GM21723 (cell line): ENCODE measurements around the gene SCGB1D4.
"Not testable (repeated sequence)": the region's sequence is repeated elsewhere in the genome, so short reads cannot be mapped to it uniquely, and the experiment has no call there.

Experiments used
- ATAC-seq: cut with Tn5 transposase; IDR thresholded peaks from one replicate; pipeline ENCODE4 v1.9.1; 2021; ENCODE audit warnings: mild to moderate bottlenecking, moderate library complexity; ENCODE audit not compliant: unreplicated experiment

Gene SCGB1D4, protein sequence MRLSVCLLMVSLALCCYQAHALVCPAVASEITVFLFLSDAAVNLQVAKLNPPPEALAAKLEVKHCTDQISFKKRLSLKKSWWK

DNA sequence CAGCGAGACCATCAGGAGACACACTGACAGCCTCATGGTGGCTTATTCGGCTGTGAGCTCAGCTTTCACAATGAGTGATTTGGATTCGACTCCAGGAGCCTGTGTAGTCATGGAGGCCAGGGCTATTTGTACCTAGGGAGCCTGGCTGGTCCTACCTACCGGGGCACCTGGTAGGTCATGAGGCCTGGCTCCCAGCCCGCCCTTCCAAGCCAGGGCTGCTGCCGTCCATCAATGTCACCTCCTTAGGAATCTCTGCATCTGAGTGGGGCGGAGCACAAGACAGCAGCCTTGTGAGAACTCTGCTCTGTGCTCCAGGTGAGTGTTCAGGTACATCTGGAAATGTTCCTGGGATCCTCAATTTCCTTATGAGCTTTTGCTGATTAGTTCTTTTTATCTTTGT, at the start of gene SCGB1D4:
TSS of gene SCGB1D4 (minus strand) at position 101 of the 400 bp plus-strand sequence. CDS start at position 36, 65 bp downstream.
- no peak for ATAC-seq

DNA sequence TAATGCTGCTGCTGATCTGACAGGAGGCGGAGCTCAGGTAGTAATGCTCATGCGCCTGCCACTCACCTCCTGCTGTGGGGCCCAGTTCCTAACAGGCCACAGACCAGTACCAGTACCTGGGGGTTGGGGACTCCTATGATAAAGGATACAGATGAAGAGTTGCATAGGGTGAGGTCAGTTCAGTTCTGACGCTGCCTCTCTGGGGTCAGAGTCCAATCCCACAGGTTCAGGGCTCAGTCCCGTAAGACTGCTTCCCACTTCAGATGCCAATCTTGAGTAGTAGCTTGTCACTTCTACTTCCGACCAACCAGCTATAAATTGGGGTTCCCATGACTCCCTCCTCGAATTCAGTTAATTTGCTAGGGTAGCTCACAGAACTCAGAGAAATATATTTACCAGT, 47.0 kb upstream of the SCGB1D4 start:
- no peak for ATAC-seq

DNA sequence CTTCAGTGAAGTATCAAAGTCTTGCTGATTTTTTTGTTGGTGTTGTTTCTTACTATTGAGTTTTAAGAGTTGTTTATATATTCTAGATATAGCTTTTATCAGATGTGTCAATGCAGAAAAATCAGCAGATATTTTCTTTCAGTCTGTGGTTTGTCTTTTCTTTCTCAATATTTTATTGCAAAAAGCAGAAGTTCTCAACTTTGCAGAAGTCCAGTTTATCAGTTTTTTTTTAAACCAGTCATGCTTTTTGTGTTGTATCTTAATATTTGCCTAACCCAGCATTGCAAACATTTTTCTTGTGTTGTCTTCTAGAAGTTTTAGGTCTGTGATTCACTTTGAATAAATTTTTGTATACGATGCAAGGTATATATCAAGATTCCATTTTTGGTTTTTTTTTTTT, 45.3 kb upstream of the SCGB1D4 start:
- ATAC-seq: no peak

DNA sequence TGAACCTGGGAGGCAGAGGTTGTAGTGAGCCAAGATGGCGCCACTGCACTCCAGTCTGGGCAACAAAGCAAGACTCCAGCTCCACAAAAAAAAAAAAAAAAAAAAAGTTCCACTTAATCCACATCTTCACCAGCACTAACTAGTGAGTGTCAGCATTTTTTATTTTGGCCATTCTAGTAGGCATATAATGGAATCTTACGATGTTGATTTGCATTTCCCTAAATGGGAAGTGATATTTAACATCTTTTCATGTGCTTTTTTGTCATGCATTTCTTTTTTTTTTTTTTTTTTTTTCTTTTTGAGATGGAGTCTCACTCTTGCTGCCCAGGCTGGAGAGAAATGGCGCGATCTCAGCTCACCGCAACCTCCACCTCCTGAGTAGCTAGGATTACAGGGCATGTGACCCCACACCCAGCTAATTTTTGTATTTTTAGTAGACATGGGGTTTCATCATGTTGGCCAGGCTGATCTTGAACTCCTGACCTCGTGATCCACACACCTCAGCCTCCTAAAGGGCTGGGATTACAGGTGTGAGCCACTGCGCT, 44.8 kb upstream of the SCGB1D4 start:
- not testable (repeated sequence) for ATAC-seq

DNA sequence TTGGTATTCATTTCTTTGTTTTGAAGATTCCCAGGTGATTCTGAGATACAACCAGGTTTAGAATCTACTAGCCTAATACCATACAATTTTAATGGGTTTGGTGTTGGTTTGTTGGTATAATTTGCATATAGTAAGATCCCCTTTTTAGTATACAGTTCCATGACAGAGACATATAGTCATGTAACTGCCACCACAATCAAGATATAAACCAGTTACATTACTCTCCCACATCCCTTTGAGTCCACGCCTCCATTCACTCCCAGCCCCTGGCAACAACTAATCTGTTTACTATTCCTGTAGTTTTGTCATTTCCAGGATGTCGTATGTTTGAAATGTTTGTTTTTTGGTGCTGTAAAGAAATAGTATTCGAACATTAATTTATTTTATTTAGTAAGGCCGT, 42.7 kb upstream of the SCGB1D4 start:
- no peak for ATAC-seq

DNA sequence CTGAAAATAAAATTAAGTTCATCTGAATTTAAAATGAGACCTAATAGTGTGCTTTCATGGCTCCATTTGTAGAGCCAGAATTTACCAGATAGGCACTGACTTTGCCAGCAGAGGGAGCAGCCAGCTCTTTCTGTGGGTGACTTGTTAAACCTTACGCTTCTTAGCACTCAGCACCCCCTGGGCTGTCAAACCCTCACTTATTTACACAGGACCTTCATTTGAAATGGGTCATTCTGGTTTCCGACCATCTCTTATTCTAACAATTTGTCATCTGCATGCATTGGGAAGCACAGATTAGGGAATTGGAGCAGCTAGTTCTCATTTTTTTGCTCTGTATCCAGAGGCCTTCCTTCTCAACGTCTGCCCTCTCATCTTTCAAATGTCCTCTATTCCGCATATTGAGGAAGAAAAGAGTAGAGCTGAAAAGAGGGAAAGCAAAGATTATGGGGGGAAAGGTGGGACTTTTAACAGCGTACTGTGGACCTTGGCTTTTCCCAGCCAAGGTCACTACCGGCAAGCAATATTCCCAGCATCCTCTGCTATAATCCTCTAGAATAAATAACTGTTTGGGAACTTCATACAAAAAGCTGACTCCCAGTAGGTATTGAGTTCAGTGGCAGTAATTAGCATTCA, 41.5 kb upstream of the SCGB1D4 start:
- ATAC-seq: no peak

DNA sequence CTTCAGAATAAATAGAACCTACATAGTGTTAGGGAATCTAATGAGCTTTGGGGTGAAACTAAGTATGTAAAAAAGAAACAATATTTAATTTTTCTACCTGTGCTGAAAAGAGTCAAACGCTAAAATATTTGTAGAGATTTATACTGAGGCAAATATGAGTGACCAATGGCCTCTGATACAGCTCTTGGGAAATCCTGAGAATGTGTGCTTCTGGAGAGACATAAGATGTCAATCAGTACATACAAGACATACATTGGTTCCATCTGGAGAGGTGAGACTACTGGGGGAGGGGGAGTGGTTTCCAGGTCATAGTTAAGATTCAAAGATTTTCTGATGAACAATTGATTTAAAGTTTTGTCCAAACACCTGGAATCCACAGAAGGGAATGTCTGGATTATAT, 39.3 kb upstream of the SCGB1D4 start:
- no peak for ATAC-seq

DNA sequence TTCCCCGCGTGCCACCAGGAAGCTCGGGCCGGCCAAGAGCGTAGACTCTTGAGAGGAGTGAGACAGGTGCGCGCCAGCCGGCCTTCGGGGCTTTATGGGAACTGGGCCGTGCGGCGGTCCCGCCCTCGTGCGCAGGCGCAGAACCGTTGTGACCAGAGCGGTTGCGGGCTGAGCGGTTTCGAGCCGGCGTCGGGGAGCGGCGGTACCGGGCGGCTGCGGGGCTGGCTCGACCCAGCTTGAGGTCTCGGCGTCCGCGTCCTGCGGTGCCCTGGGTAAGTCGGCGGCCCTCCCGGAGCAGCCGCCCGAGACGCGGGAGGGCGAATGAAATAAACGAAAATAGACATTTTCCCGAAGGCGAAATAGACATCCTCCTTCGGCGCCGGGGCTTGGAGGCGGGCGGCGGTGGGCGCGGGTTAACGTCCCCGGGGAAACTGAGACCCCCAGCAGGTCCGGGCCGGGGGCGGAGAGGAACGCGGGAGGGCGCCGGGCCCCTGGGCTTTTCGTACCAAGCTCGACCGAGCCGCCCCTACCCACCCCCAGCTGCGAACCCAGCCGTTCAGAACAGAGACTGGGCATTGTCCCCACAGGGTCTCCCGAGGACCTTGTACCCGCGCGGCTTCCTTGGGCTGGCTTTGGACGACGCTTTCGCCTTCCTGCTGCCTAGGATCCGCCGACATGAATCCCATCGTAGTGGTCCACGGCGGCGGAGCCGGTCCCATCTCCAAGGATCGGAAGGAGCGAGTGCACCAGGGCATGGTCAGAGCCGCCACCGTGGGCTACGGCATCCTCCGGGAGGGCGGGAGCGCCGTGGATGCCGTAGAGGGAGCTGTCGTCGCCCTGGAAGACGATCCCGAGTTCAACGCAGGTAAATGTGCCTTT, 38.7 kb upstream of the SCGB1D4 start, which contains the start of gene ASRGL1:
TSS of gene ASRGL1 (plus strand) at position 146 of the 879 bp plus-strand sequence. CDS start at position 676, 530 bp downstream.
- peak; percentile 67 for ATAC-seq

DNA sequence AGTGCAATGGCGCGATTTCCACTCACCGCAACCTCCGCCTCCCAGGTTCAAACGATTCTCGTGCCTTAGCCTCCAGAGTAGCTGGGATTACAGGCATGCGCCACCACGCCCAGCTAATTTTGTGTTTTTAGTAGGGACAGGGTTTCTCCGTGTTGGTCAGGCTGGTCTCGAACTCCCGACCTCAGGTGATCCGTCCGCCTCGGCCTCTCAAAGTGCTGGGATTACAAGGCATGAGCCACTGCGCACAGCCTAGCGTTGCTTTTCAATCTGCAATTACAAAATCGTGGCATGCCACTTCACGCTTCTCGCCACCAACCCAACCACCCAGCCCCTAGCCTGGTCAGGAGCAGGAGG, 38.1 kb upstream of the SCGB1D4 start:
- ATAC-seq: not testable (repeated sequence)

DNA sequence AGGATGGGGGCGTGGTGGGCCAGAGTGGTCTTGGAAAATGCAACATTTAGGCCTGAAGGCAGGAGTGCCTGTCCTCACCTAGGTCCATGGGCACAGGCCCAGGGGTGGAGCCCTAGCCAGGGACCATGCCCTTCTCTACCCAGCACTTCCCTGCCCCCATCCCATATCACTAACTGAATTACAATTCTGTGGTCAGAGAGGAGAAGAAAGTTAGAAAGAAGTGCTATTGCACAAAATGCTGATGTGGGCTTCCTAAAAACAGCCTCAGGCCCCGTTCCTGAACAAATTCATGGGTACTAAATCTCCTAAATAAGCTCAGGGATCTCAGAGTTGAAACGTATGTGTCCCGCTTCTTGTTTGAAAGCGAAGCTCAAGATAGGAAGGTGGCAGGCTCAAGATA, 34.9 kb upstream of the SCGB1D4 start:
- no peak for ATAC-seq

DNA sequence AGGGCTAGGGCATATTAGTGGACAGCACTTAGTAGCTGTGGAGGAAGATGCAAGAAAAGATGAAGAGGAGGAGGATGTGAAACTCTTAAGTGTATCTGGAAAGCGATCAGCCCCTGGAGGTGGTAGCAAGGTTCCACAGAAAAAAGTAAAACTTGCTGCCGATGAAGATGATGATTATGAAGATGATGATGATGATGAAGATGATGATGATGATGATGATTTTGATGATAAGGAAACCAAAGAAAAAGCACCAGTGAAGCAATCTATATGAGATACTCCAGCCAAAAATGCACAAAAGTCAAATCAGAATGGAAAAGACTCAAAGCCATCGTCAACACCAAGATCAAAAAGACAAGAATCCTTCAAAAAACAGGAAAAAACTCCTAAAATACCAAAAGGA, 32.4 kb upstream of the SCGB1D4 start:
- not testable (repeated sequence) for ATAC-seq

DNA sequence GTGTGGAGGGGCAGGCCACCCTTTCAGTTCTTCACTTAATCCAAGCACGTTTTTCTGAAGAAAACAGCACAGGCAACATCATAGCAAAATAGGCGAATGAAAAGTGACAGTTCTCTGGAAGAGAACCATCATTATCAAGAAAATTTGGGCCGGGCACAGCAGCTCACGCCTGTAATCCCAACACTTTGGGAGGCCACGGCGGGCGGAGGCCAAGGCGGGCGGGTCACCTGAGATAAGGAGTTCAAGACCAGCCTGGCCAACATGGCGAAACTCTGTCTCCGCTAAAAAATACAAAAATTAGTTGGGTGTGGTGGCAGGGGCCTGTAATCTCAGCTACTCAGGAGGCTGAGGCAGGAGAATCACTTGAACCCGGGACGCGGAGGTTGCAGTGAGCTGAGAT, 28.7 kb upstream of the SCGB1D4 start:
- not testable (repeated sequence) for ATAC-seq

DNA sequence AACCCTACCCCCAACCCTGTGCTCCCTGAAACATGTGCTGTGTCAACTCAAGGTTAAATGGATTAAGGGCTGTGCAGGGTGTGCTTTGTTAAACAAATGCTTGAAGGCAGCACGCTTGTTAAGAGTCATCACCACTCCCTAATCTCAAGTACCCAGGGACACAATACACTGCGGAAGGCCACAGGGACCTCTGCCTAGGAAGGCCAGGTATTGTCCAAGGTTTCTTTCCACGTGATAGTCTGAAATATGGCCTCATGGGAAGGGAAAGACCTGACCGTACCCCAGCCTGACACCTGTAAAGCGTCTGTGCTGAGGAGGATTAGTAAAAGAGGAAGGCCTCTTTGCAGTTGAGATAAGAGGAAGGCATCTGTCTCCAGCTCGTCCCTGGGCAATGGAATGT, 27.8 kb upstream of the SCGB1D4 start:
- ATAC-seq: not testable (repeated sequence)

DNA sequence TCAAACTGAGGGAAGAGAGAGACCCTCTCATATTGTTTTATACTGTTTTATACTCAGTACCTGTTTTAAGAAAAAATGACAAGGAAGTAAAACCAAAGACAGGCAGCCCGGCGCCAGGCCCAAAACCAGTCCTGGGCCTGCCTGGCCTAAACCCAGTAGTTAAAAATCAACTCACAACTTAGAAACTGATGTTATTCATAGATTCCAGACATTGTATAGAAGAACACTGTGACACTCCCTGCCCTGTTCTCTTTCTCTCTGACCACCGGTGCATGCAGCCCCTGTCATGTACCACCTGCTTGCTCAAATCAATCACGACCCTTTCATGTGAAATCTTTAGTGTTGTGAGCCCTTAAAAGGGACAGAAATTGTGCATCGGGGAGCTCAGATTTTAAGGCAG, 26.9 kb upstream of the SCGB1D4 start:
- not testable (repeated sequence) for ATAC-seq

DNA sequence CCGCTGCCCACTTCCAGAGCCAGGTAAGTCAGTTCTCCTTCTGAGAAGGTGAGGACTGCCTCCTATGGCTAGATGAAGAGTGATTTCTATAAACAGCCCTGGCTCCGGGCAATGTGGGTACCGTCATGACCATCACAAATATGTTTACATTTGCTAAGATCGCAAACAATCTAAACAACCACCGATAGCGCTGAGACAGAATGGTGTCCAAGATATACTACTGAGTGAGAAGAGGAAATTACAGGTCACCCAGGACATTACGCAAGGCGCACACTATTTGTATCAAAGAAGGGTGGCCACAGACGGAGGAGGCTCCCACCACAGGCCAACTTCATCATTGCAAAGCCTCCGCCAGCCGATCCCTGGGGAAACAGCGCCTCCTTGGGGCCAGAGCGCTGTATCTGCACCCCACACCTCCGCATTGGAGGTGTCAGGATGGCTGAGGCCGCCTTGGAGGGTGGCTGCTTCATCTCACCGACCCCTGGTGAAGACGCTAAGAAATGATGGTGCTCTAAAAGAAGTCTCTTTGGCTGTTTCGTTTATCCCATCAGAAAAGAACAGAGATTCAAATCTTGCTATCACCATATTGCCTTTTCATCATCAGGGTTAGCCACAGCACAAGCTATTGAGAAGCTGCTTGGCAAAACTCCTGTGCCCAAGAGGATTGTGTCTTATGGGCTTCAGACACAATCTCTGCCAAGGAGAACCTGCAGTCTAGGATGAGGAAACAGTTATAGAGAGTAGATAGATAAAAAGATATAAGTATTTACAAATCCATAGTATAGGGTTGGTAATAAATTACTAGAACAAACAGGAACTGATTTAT, 26.1 kb upstream of the SCGB1D4 start:
- ATAC-seq: peak; percentile 74

DNA sequence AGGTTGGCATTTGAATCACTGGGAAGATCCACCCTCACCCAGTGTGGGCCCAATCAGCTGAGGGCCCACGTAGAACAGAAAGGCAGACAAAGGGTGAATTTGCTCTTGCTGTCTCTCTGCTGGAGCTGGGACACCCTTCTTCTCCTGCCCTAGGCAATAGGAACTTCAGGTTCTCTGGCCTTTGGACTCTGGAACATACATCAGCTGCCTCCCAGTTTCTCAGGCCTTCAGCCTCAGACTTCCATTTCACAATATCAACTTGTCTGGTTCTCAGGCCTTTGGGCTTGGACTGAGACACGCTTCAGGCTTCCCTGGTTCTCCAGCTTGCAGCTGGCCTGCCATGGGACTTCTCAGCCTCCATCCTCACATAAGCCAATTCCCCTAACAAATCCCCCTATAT, 23.6 kb upstream of the SCGB1D4 start:
- no peak for ATAC-seq

DNA sequence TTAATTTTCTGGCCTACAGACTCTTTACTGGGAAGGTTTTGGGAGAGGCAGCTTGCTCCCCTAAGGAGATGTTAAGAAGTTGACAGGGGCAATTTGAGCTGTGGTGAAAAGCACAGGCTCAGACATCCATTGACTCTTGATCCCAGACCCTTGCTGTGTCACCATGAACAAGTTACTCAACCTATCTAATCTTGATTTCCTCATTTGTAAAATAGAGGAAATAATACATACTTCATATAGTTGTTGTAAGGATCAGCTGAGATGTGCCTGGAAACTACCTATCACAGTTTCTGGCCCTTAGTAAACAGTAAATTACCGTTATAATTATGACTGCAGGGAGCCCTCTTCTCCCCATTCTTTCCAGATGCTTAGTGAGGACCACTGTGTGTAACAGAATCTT, 16.6 kb upstream of the SCGB1D4 start:
- ATAC-seq: no peak

DNA sequence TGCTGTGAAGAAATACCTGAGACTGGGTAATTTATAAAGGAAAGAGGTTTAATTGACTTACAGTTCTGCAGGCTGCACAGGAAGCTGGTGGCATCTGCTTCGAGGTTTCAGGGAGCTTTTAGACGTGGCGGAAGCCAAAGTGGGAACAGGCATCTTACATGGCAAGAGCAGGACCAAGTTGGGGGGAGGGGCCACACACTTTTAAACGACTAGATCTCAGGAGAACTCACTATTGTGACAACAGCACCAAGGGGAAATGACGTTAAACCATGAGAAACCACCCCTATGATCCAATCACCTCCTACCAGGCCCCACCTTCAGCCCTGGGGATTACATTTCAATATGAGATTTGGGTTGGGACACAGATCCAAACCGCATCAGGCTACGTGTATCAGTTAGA, 11.1 kb upstream of the SCGB1D4 start:
- no peak for ATAC-seq

DNA sequence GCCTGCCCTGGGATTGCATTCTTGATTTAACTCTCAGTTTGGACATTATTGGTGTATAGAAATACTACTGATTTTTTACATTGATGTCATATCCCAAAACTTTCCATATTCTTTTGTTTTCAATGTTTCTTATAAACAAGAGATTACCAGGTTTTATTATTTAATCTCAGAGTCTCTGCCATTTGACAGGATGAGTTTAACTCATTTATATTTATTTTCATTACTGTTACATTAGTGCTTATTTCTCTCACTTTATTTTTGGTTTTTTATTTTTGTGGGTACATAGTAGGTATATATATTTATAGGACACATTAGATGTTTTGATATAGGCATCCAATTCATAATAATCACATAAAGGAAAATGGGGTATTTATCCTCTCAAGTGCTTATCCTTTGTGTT, 9.1 kb upstream of the SCGB1D4 start:
- ATAC-seq: no peak

DNA sequence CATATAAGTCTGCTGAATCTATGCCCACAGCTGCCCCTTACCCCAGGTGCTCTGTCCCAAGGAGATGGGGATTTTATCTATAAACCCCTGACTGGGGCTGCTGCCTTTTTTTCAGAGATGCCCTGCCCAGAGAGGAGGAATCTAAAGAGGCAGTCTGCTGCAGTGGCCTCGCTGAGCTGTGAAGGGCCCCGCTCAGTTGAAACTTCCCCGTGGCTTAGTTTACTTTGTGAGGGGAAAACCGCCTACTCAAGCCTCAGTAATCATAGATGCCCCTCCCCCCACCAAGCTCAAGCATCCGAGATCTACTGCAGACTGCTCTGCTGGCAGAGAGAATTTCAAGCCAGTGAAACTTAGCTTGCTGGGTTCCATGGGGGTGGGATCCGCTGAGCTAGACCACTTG, 7.4 kb upstream of the SCGB1D4 start:
- ATAC-seq: no peak

DNA sequence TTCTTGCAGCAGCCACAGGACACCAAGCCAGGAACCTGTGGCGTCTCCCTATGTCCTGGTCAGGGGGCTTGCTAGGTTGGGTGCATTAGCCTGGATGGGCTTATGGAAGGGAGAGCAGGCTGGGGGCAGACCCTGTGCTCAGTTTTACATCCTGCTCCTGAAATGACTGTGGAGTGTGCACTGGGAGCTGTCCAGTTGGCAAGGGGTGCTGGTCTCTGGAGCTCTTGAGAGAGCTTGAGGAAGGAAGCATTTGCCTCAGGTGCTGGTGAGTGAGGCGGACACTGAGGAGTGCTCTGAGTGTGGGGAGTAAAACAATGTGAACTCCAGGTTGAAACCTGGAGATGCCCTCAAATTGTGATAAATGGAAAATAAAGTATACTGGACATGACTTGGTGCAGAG, 3.4 kb downstream of the SCGB1D4 start:
- no peak for ATAC-seq
